H9 (cell line): ENCODE results near the gene AFAP1. TPM values are rescaled to one million over a fixed set of nuclear protein-coding genes. Genes with fewer than 3 reads are reported as not detected.

Source experiments
- DNase-seq: peaks from one replicate; pipeline ENCODE4 v3.0.0-alpha.2; 2017
- H2AFZ ChIP-seq: one replicate; pipeline ENCODE4 v1.6.1; 2013; ENCODE audit warnings: mild to moderate bottlenecking, low read length, control low read depth, moderate library complexity
- H2AK5ac ChIP-seq: 2 replicates; pipeline ENCODE4 v1.6.1; 2013; ENCODE audit warnings: low read length, control low read depth, mixed read lengths; ENCODE audit not compliant: insufficient read length
- H2BK120ac ChIP-seq: one replicate; pipeline ENCODE4 v1.6.1; 2013; ENCODE audit warnings: low read depth, mild to moderate bottlenecking, low read length, control low read depth, inconsistent platforms; ENCODE audit not compliant: poor library complexity, severe bottlenecking
- H2BK12ac ChIP-seq: 2 replicates; pipeline ENCODE4 v1.6.1; 2013; ENCODE audit warnings: low read length, control low read depth, mixed read lengths, low read depth; ENCODE audit not compliant: insufficient read length
- H2BK15ac ChIP-seq: 2 replicates; pipeline ENCODE4 v1.6.1; 2013; ENCODE audit warnings: low read depth, low read length, control low read depth
- H2BK20ac ChIP-seq: one replicate; pipeline ENCODE4 v1.6.1; 2013; ENCODE audit warnings: low read depth, mild to moderate bottlenecking, low read length, control low read depth, inconsistent platforms; ENCODE audit not compliant: poor library complexity, severe bottlenecking
- H2BK5ac ChIP-seq: 2 replicates; pipeline ENCODE4 v1.6.1; 2013; ENCODE audit warnings: low read length, control low read depth, mixed read lengths; ENCODE audit not compliant: insufficient read length
- H3K14ac ChIP-seq: 2 replicates; pipeline ENCODE4 v1.6.1; 2013; ENCODE audit warnings: low read length, control low read depth; ENCODE audit not compliant: insufficient read depth
- H3K18ac ChIP-seq: 2 replicates; pipeline ENCODE4 v1.6.1; 2013; ENCODE audit warnings: low read depth, mild to moderate bottlenecking, mixed read lengths, low read length, control low read depth; ENCODE audit not compliant: insufficient read length
- H3K23ac ChIP-seq: 2 replicates; pipeline ENCODE4 v1.6.1; 2013; ENCODE audit warnings: low read length, control low read depth, mixed read lengths, low read depth; ENCODE audit not compliant: insufficient read length
- H3K23me2 ChIP-seq: 2 replicates; pipeline ENCODE4 v1.6.1; 2013; ENCODE audit warnings: low read depth, mild to moderate bottlenecking, mixed read lengths, low read length, control low read depth; ENCODE audit not compliant: insufficient read length, poor library complexity, severe bottlenecking
- H3K27ac ChIP-seq: 2 replicates; pipeline ENCODE4 v1.5.1; 2013; ENCODE audit warnings: low read length, control low read depth, mixed read lengths, low read depth; ENCODE audit not compliant: insufficient read length
- H3K27me3 ChIP-seq: 2 replicates; pipeline ENCODE4 v1.6.1; 2013; ENCODE audit warnings: low read length, control low read depth, inconsistent platforms; ENCODE audit not compliant: insufficient read depth
- H3K4ac ChIP-seq: 2 replicates; pipeline ENCODE4 v1.6.1; 2013; ENCODE audit warnings: low read depth, mild to moderate bottlenecking, control low read depth, inconsistent platforms, low read length, moderate library complexity
- H3K4me1 ChIP-seq: 2 replicates; pipeline ENCODE4 v1.6.1; 2013; ENCODE audit warnings: low read length, control low read depth, inconsistent platforms; ENCODE audit not compliant: insufficient read depth
- H3K4me2 ChIP-seq: 2 replicates; pipeline ENCODE4 v1.6.1; 2013; ENCODE audit warnings: low read length, control low read depth, mixed read lengths; ENCODE audit not compliant: insufficient read length, insufficient read depth
- H3K56ac ChIP-seq: 2 replicates; pipeline ENCODE4 v1.6.1; 2013; ENCODE audit warnings: low read depth, mild to moderate bottlenecking, mixed read lengths, low read length, control low read depth; ENCODE audit not compliant: insufficient read length
- H3K79me1 ChIP-seq: 2 replicates; pipeline ENCODE4 v1.6.1; 2013; ENCODE audit warnings: low read depth, mild to moderate bottlenecking, moderate library complexity, low read length, control low read depth, inconsistent platforms; ENCODE audit not compliant: insufficient read depth, poor library complexity, severe bottlenecking
- H3K79me2 ChIP-seq: 2 replicates; pipeline ENCODE4 v1.6.1; 2013; ENCODE audit warnings: low read length, control low read depth, inconsistent platforms; ENCODE audit not compliant: insufficient read depth
- H3K9ac ChIP-seq: 2 replicates; pipeline ENCODE4 v1.6.1; 2013; ENCODE audit warnings: low read length, control low read depth, mixed read lengths; ENCODE audit not compliant: insufficient read length; ENCODE audit errors: extremely low read depth
- H3K9me3 ChIP-seq: one replicate; pipeline ENCODE4 v1.6.1; 2013; ENCODE audit warnings: low read depth, low read length, inconsistent platforms; ENCODE audit not compliant: control insufficient read depth
- H3T11ph ChIP-seq: one replicate; pipeline ENCODE4 v1.6.1; 2013; ENCODE audit warnings: mild to moderate bottlenecking, low read length, control low read depth, inconsistent platforms
- H4K20me1 ChIP-seq: one replicate; pipeline ENCODE4 v1.6.1; 2013; ENCODE audit not compliant: control insufficient read depth, insufficient read length, insufficient read depth
- H4K5ac ChIP-seq: 2 replicates; pipeline ENCODE4 v1.6.1; 2013; ENCODE audit warnings: low read depth, mild to moderate bottlenecking, mixed read lengths, low read length, control low read depth; ENCODE audit not compliant: insufficient read length
- H4K8ac ChIP-seq: replicated peaks from 2 replicates; pipeline ENCODE4 v1.6.1; 2013; ENCODE audit warnings: low read length, control low read depth, mixed read lengths, low read depth; ENCODE audit not compliant: insufficient read length
- H4K91ac ChIP-seq: 2 replicates; pipeline ENCODE4 v1.6.1; 2013; ENCODE audit warnings: low read depth, mild to moderate bottlenecking, moderate library complexity, mixed read lengths, low read length, control low read depth; ENCODE audit not compliant: insufficient read length
- H3K27ac Mint-ChIP-seq, 3 experiments: 2 replicates in 2 of 3; 3 replicates in 1 of 3; pipeline ENCODE4 v1.8.0; 2020 to 2021; ENCODE audit warnings: mixed read lengths in 3 of 3, mild to moderate bottlenecking in 1 of 3, moderate library complexity in 1 of 3
- H3K27me3 Mint-ChIP-seq: 2 replicates; pipeline ENCODE4 v1.8.0; 2021; ENCODE audit warnings: low read depth, mild to moderate bottlenecking, moderate library complexity, mixed read lengths
- H3K36me3 Mint-ChIP-seq, 3 experiments: 2 replicates in 2 of 3; 3 replicates in 1 of 3; pipeline ENCODE4 v1.8.0; 2020 to 2021; ENCODE audit warnings: low read depth in 3 of 3, mixed read lengths in 3 of 3; ENCODE audit not compliant: insufficient read depth in 1 of 3
- H3K4me1 Mint-ChIP-seq, 2 experiments: 2 replicates each; pipeline ENCODE4 v1.8.0; 2020; ENCODE audit warnings: mixed read lengths in 2 of 2
- H3K4me3 Mint-ChIP-seq, 2 experiments: 2 replicates in 1 of 2; 3 replicates in 1 of 2; pipeline ENCODE4 v1.8.0; 2020 to 2021; ENCODE audit warnings: mild to moderate bottlenecking in 2 of 2, mixed read lengths in 2 of 2, moderate library complexity in 1 of 2
- H3K9me3 Mint-ChIP-seq, 2 experiments: 2 replicates in 1 of 2; 3 replicates in 1 of 2; pipeline ENCODE4 v1.8.0; 2020; ENCODE audit warnings: mild to moderate bottlenecking in 2 of 2, mixed read lengths in 2 of 2, moderate library complexity in 1 of 2
- WGBS: extraction: QIAGEN DNeasy Blood & Tissue Kit; methylation state at CpG from one replicate; pipeline ENCODE4 v1.1.7; 2013; ENCODE audit warnings: missing lambda C conversion rate, low lambda C conversion rate, mixed read lengths; ENCODE audit not compliant: insufficient read length; ENCODE audit errors: extremely low coverage; 5-methylcytosine and 5-hydroxymethylcytosine counted together
- total RNA-seq: library from RNA; stranded (reverse); gene quantifications from 2 replicates; pipeline ENCODE4 v1.2.1, GENCODE V29; 2021
- TF ChIP-seq, protein P1 (sequence below): fragments of 200-600 bp; sonication (generic); conservative IDR thresholded peaks from 3 replicates; pipeline ENCODE4 v1.8.0; 2021; ENCODE audit warnings: antibody characterized with exemption, mild to moderate bottlenecking

AFAP1 gene
- total RNA-seq, 1 experiment from 2014 or later = 6.5 TPM

DNA sequence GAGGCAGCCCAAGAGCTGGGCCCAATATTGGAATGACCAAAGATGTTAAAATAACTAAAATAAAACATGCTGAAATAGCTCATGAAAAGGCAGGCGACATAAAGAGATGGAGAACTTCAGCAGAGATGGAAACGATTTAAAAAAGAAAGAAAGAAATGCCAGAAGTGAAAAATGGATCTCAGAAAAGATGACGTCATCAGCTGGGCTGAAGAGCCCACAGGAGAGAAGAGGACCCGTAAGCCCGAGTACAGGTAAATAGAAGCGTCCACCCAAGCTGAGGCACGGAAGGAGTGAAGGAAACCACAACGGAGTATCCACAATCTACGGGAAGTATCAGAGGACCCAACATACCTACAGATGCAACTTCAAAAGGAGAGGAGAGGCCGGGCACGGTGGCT, 112.8 kb downstream of the AFAP1 start:
- Mint-ChIP-seq H3K4me1 (peaks cover 52 to 53% of the 10 kb centered on the region in 2 experiments), H3K4me3 (no peak overlapping the region), H3K27ac (peak overlapping the region; percentile 41 to 81 (median 78); a peak in 4 of 7 replicates), H3K27me3 (no peaks in the 10 kb centered on the region), H3K36me3 (peaks cover 8 to 18% (median 14%) of the 10 kb centered on the region in 3 experiments), H3K9me3 (peaks cover 0 to 8% of the 10 kb centered on the region in 2 experiments; a peak in 2 of 5 replicates)
- Histone ChIP-seq H2AFZ (no peak overlapping the region), H2BK120ac (no peak overlapping the region), H3T11ph (no peak overlapping the region), H3K27ac (no peak overlapping the region), H3K4me1 (peaks cover 6% of the 10 kb centered on the region; the same call in 1 of the 2 replicates), H3K9ac (no peak overlapping the region), H2AK5ac (no peak overlapping the region), H3K23me2 (no peaks in the 10 kb centered on the region), H3K79me2 (0 out of 2 replicates have a peak, but pooled peaks cover 1% of the 10 kb centered on the region), H3K27me3 (no peaks in the 10 kb centered on the region), H2BK15ac (no peak overlapping the region), H3K79me1 (no peaks in the 10 kb centered on the region), H2BK12ac (no peak overlapping the region), H4K5ac (no peak overlapping the region), H2BK5ac (no peak overlapping the region), H3K18ac (no peak overlapping the region), H4K20me1 (no peaks in the 10 kb centered on the region), H3K4ac (no peak overlapping the region), H4K91ac (no peak overlapping the region), H4K8ac (no peak overlapping the region), H3K4me2 (no peak overlapping the region), H3K14ac (no peak overlapping the region), H3K9me3 (no peaks in the 10 kb centered on the region), H3K56ac (no peak overlapping the region), H2BK20ac (no peak overlapping the region), H3K23ac (no peak overlapping the region)
- DNase-seq = no peak
- no CpG with 5 or more reads among the region's 11 CpGs for WGBS
- TF ChIP-seq, protein P1, sequence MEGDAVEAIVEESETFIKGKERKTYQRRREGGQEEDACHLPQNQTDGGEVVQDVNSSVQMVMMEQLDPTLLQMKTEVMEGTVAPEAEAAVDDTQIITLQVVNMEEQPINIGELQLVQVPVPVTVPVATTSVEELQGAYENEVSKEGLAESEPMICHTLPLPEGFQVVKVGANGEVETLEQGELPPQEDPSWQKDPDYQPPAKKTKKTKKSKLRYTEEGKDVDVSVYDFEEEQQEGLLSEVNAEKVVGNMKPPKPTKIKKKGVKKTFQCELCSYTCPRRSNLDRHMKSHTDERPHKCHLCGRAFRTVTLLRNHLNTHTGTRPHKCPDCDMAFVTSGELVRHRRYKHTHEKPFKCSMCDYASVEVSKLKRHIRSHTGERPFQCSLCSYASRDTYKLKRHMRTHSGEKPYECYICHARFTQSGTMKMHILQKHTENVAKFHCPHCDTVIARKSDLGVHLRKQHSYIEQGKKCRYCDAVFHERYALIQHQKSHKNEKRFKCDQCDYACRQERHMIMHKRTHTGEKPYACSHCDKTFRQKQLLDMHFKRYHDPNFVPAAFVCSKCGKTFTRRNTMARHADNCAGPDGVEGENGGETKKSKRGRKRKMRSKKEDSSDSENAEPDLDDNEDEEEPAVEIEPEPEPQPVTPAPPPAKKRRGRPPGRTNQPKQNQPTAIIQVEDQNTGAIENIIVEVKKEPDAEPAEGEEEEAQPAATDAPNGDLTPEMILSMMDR = no peak
